GM18861 (cell line): ENCODE measurements around the gene TNFAIP8L1.

Experiments
- ATAC-seq: cut with Tn5 transposase; IDR thresholded peaks from one replicate; pipeline ENCODE4 v1.9.1; 2021; ENCODE audit not compliant: unreplicated experiment

The TNFAIP8L1 gene

DNA sequence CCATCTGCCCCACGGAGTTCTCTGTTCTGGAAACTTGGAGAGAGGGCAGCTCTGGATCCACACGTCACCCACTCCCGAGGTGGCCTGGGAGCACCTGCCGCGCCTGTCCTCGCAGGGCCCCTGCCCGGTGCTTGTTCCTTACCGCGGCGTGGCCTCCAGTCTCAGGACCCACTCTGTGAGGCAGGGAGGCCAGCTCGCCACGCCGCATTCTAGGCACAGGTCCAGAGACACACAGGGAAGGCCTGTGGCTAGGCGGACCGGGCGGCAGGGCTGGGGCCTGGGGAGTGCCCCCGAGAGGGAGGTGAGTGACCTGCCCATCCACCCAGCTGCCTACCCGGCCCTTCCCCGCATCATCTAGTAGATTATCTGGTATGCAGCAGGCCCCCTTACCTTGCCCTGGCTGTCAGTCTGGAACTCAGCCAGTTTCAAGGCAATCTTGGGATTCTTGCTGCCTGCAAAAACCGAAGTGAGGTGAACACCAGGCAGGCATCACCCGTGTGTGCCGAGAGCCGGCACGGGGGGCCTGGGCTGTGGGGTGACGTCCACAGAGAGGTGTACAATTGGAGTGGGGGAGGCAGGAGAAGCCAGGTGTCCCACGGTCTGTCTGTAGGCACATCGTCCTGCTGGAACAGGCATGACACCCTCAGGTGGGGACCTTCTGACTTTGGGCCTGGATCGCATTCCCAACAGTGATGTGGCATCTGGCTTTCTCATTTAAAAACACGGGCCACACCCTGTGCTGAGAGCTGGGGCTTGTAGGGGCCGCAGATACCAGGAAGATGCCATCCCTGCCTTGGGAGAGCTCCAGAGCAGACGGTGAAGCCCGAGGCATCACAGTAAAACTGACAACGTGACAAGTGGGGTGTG is 60.7 kb downstream of the TNFAIP8L1 start:
- no peak for ATAC-seq

- ATAC-seq, result no peak
Observed at GRCh38 chr19:4700693-4700970, 61.3 kb downstream of the TNFAIP8L1 start.

DNA sequence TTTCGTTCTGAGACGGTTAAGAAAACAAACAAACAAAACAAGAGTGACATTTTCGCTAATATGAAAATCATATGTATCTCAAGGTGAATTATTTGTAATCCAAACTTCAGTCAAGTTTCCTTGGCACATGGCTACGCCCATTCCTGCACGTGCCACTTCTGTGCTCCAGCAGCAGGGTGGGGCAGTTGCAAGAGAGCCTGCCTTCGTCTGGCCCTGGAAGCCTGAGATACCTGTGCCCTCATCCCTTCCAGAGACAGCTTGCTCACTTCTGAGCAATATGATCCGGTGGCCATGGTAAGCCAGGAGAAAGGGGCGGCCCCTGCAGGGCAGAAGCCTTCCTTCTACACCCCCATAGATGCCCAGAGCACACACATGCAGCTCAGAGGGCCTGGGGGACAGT is 62.2 kb downstream of the TNFAIP8L1 start:
- no peak for ATAC-seq

- no peak for ATAC-seq
Observed at GRCh38 chr19:4702764-4703163, 63.4 kb downstream of the TNFAIP8L1 start.

DNA sequence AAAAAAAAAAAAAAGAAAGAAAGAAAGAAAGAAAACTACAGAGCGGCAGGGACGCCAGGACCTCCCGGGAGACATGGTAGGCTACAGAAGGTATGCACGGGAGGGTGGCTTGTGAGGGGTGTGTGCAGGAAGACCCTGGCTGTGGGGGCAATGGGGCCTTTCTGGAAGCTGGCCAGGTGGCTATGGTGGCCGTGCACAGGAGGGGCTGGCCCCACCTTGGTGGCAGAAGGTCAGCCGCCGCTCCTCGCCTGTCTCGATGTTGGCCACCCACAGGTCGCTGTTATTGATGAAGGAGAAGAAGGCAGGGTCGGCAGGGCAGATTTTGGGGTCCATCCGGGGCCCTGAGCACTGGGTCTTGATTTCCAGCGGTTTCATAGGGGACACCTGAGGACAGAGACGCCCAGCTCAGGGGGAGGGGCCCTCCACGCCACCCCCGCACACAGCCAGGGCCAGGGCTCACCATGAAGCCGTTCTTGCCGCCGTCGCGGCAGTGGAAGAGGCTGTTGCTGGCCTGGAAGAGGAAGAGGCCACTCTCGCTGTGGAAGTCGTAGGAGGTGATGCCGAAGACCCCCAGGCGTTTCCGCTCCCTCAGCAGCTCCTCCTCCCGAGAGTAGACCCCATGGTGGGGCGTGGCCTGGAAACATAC is 64.5 kb downstream of the TNFAIP8L1 start:
- no peak for ATAC-seq

DNA sequence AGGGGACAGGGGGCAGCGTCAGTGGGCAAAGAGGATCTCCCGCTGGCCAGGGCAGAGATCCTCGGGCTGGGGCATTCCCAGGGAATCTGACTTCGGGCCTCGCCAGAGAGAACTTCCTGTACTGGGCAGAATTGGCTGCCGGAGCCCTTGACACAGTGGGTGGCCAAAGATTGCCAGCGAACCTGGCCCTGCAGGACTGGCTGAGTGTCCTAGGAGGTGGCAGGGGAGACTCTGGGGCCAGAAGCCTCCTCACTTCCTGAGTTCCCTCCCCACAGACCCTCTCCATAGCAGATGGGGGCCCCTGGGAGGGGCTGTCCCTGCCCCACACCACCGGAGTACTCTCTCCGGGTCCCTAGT is 65.0 kb downstream of the TNFAIP8L1 start:
- ATAC-seq, result no peak
